Measurements from ENCODE around the gene TM4SF5.

Gene TM4SF5

GRCh38 chr17:4744999-4745969 lies 26.4 kb upstream of the TM4SF5 start:
- no peak for TF ChIP-seq CTCF (IDR thresholded peaks at IDR 0.05; ENCODE audit: control extremely low read depth, extremely low read depth, low read depth, missing control alignments)
- CTCF ChIA-PET = interaction anchor here (1.1 kb wide), 1 partner anchor 163 kb away, joined by 3 read pairs; no protein-coding TSS in a partner anchor
- no peak for DNase-seq (ENCODE audit: extremely low spot score)
- POLR2A ChIA-PET = no interaction called here

GRCh38 chr17:4747847-4748246 lies 23.8 kb upstream of the TM4SF5 start:
- no peak for DNase-seq (ENCODE audit: extremely low spot score)
- CTCF ChIA-PET = no interaction called here
- TF ChIP-seq CTCF (IDR thresholded peaks at IDR 0.05; ENCODE audit: control extremely low read depth, extremely low read depth, low read depth, missing control alignments) = no peak
- POLR2A ChIA-PET = no interaction called here

GRCh38 chr17:4748686-4749085 lies 23.0 kb upstream of the TM4SF5 start:
- POLR2A ChIA-PET = no interaction called here
- CTCF ChIA-PET = interaction anchor here (1.0 kb wide), 1 partner anchor 16 kb away, joined by 3 read pairs; no protein-coding TSS in a partner anchor
- DNase-seq (ENCODE audit: extremely low spot score) = no peak
- no peak for TF ChIP-seq CTCF (IDR thresholded peaks at IDR 0.05; ENCODE audit: control extremely low read depth, extremely low read depth, low read depth, missing control alignments)

- DNase-seq (ENCODE audit: extremely low spot score) = no peak
- ChIA-PET CTCF (no interaction called here), POLR2A (no interaction called here)
- TF ChIP-seq CTCF (IDR thresholded peaks at IDR 0.05; ENCODE audit: control extremely low read depth, extremely low read depth, low read depth, missing control alignments) = no peak
Observed at GRCh38 chr17:4750606-4751005, 21.1 kb upstream of the TM4SF5 start.

GRCh38 chr17:4751932-4752331 lies 19.8 kb upstream of the TM4SF5 start:
- CTCF ChIA-PET = no interaction called here
- POLR2A ChIA-PET = no interaction called here
- TF ChIP-seq CTCF (IDR thresholded peaks at IDR 0.05; ENCODE audit: control extremely low read depth, extremely low read depth, low read depth, missing control alignments) = no peak
- DNase-seq (ENCODE audit: extremely low spot score) = no peak

- DNase-seq (ENCODE audit: extremely low spot score) = no peak
- POLR2A ChIA-PET = interaction anchor here (0.7 kb wide), 1 partner anchor 125 kb away, joined by 3 read pairs; no protein-coding TSS in a partner anchor
- TF ChIP-seq CTCF (IDR thresholded peaks at IDR 0.05; ENCODE audit: control extremely low read depth, extremely low read depth, low read depth, missing control alignments) = no peak
- CTCF ChIA-PET = interaction anchor here (1.0 kb wide), 1 partner anchor 10 kb away, joined by 3 read pairs; no protein-coding TSS in a partner anchor
Observed at GRCh38 chr17:4753392-4753791, 18.3 kb upstream of the TM4SF5 start.
